Mononuclear cell (primary cell): ENCODE data around the gene SOWAHB. TPM values are rescaled to one million over a fixed set of nuclear protein-coding genes. Genes with fewer than 3 reads are reported as not detected.

Experiments
- H3K27me3 ChIP-seq: 2 replicates; pipeline ENCODE4 v1.6.0; 2011; ENCODE audit warnings: low read length, control low read depth; ENCODE audit not compliant: insufficient read depth
- H3K4me1 ChIP-seq: 2 replicates; pipeline ENCODE4 v1.5.1; 2011; ENCODE audit warnings: mild to moderate bottlenecking, low read length, control low read depth; ENCODE audit not compliant: insufficient read depth
- H3K4me3 ChIP-seq: 2 replicates; pipeline ENCODE4 v1.5.1; 2011; ENCODE audit warnings: mild to moderate bottlenecking, low read length, moderate library complexity
- H3K9me3 ChIP-seq: 2 replicates; pipeline ENCODE4 v1.5.1; 2011; ENCODE audit warnings: low read depth, mild to moderate bottlenecking, control low read depth, low read length
- total RNA-seq: library from RNA; depleted of rRNA; stranded (reverse); fragments of >200 nt; gene quantifications from one replicate; pipeline ENCODE4 v1.2.3, GENCODE V29; 2012

Gene SOWAHB
- total RNA-seq, 1 donor: not detected

- no peak overlapping the region for H3K4me3 ChIP-seq
- H3K9me3 ChIP-seq: no peaks in the 10 kb centered on the region
- H3K4me1 ChIP-seq: no peaks in the 10 kb centered on the region
- H3K27me3 ChIP-seq: no peaks in the 10 kb centered on the region
Observed at GRCh38 chr4:76850010-76850441, 47.9 kb downstream of the SOWAHB start.

Other genes starting within 250 kb of the SOWAHB start
- gene SEPTIN11, start 51.6 kb upstream of the SOWAHB start, total RNA-seq: 21.7 TPM
- gene CCNI, start 177.8 kb upstream of the SOWAHB start, total RNA-seq: 275 TPM